Gastrocnemius medialis (tissue), 4 donors: ENCODE measurements around the gene HBQ1.

Experiments used
- CTCF ChIP-seq, 5 experiments: fragments of 450-650 bp in 3 of 5; fragments of 200-600 bp in 2 of 5; sonication (generic) in 2 of 5; IDR thresholded peaks in 4 of 5; conservative IDR thresholded peaks in 1 of 5; 1 replicate in 4 of 5; 2 replicates in 1 of 5; pipeline ENCODE4 v1.5.1; 2016 to 2019; ENCODE audit warnings: antibody characterized with exemption in 5 of 5, mild to moderate bottlenecking in 3 of 5, moderate library complexity in 3 of 5
- POLR2A ChIP-seq, 2 donors: fragments of 450-650 bp; IDR thresholded peaks; one replicate each; pipeline ENCODE4 v1.6.1; 2017; ENCODE audit warnings: antibody characterized with exemption in 2 of 2, mild to moderate bottlenecking in 2 of 2, moderate library complexity in 2 of 2

- TF ChIP-seq CTCF (IDR thresholded peaks at IDR 0.05 in 4 of 5, conservative IDR thresholded peaks at IDR 0.05 in 1 of 5) (no peak), POLR2A (IDR thresholded peaks at IDR 0.05) (no peak)
These were observed 1.6 kb upstream of the HBQ1 start for GRCh38 chr16:178668-179015.
